Neural progenitor cell (in vitro differentiated cells): ENCODE results near the gene PAM16.

Experiments
- CTCF ChIP-seq: fragments of 200-600 bp; sonication (generic); IDR thresholded peaks from 2 replicates; pipeline ENCODE4 v1.5.1; 2017; ENCODE audit warnings: antibody characterized with exemption, mild to moderate bottlenecking
- EZH2 ChIP-seq: fragments of 200-600 bp; sonication (generic); IDR thresholded peaks from 2 replicates; pipeline ENCODE4 v1.6.1; 2017; ENCODE audit warnings: antibody characterized with exemption, mild to moderate bottlenecking, moderate library complexity

- no peak for TF ChIP-seq EZH2
- no peak for TF ChIP-seq CTCF
Measured at GRCh38 chr16:4361944-4362311, 10.8 kb upstream of the PAM16 start.
